ENCODE data around the gene OGDH. TPM values are rescaled to one million over a fixed set of nuclear protein-coding genes. Genes with fewer than 3 reads are reported as not detected.

OGDH gene
- polyA plus RNA-seq, 5 donors, result 40.6 to 58.8 (median 53.7) TPM

Other genes starting within 250 kb of the OGDH start
- 10 to 100 TPM; 79.4 to 95.3 (median 83.8) TPM for gene NUDCD3, start 116.0 kb upstream of the OGDH start, polyA plus RNA-seq (ENCODE audit: insufficient read depth in 1 of 5, insufficient read length in 5 of 5, low replicate concordance in 1 of 5)
- gene NPC1L1, start 65.3 kb upstream of the OGDH start, polyA plus RNA-seq (ENCODE audit: insufficient read depth in 1 of 5, insufficient read length in 5 of 5, low replicate concordance in 1 of 5), result under 1 TPM; 0.21 to 0.42 (median 0.33) TPM
- 10 to 100 TPM; 63.1 to 82.2 (median 73.7) TPM for gene DDX56, start 32.7 kb upstream of the OGDH start, polyA plus RNA-seq (ENCODE audit: insufficient read depth in 1 of 5, insufficient read length in 5 of 5, low replicate concordance in 1 of 5)
- gene TMED4, start 24.4 kb upstream of the OGDH start, polyA plus RNA-seq (ENCODE audit: insufficient read depth in 1 of 5, insufficient read length in 5 of 5, low replicate concordance in 1 of 5), result 100 to 1,000 TPM in 1 of 5 donors, 10 to 100 TPM in 4; 88.1 to 104 (median 93.4) TPM
- 10 to 100 TPM; 47.0 to 73.6 (median 68.6) TPM for gene ZMIZ2, start 142.2 kb downstream of the OGDH start, polyA plus RNA-seq (ENCODE audit: insufficient read depth in 1 of 5, insufficient read length in 5 of 5, low replicate concordance in 1 of 5)
- 1,000 to 10,000 TPM; 1,042 to 1,297 (median 1,129) TPM for gene PPIA, start 190.1 kb downstream of the OGDH start, polyA plus RNA-seq (ENCODE audit: insufficient read depth in 1 of 5, insufficient read length in 5 of 5, low replicate concordance in 1 of 5)
- 100 to 1,000 TPM; 178 to 285 (median 226) TPM for gene H2AZ2, start 241.5 kb downstream of the OGDH start, polyA plus RNA-seq (ENCODE audit: insufficient read depth in 1 of 5, insufficient read length in 5 of 5, low replicate concordance in 1 of 5)